WERI-Rb-1 (cell line): ENCODE data around the gene RBSN.

ENCODE experiments used
- DNase-seq: peaks from one replicate; pipeline ENCODE4 v3.0.0-alpha.2; 2020
- H3K27ac ChIP-seq: fragments of 250-450 bp; sonication (Bioruptor Pico); 2 replicates; pipeline ENCODE4 v1.5.1; 2020; ENCODE audit warnings: mild to moderate bottlenecking, moderate library complexity
- H3K27me3 ChIP-seq: fragments of 250-450 bp; sonication (Bioruptor Pico); 2 replicates; pipeline ENCODE4 v1.5.1; 2021; ENCODE audit warnings: mild to moderate bottlenecking, low read depth, moderate library complexity; ENCODE audit not compliant: insufficient read depth, severe bottlenecking
- H3K36me3 ChIP-seq: fragments of 250-450 bp; sonication (Bioruptor Pico); 2 replicates; pipeline ENCODE4 v1.5.1; 2020; ENCODE audit warnings: mild to moderate bottlenecking, moderate library complexity
- H3K4me3 ChIP-seq: 2 replicates; pipeline ENCODE4 v1.5.1; 2011; ENCODE audit warnings: low read depth, mild to moderate bottlenecking, control low read depth, low read length
- H3K9me3 ChIP-seq: fragments of 250-450 bp; sonication (Bioruptor Pico); 2 replicates; pipeline ENCODE4 v1.5.1; 2021; ENCODE audit warnings: mild to moderate bottlenecking, moderate library complexity; ENCODE audit not compliant: severe bottlenecking
- TF ChIP-seq, protein P1 (sequence below): IDR thresholded peaks from 2 replicates; pipeline ENCODE4 v1.5.1; 2011; ENCODE audit warnings: low read depth, mild to moderate bottlenecking, control low read depth, inconsistent platforms, low read length

Gene RBSN

DNA sequence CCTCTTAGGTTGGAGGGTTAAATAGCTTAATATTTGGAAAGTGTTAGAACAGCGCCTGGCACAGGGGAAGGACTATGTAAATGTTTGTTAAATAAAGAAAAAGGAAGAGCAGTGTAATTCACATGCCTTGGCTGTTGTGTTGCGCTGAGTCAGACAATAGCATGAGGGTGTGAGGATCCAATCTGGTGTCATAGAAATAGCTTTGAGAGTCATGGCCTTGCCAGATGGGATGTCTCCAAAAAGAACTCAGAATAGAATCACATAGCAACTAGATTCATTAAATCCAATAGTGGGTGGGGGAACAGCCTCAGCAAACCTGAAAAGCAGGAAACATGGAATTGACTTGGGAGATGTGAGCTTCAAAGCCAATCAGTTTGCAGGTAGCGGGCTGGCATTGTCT, 3.9 kb upstream of the RBSN start:
- no peaks in the 10 kb centered on the region for H3K36me3 ChIP-seq
- H3K27me3 ChIP-seq = no peaks in the 10 kb centered on the region
- H3K9me3 ChIP-seq = no peaks in the 10 kb centered on the region
- no peak for DNase-seq
- TF ChIP-seq, protein P1, sequence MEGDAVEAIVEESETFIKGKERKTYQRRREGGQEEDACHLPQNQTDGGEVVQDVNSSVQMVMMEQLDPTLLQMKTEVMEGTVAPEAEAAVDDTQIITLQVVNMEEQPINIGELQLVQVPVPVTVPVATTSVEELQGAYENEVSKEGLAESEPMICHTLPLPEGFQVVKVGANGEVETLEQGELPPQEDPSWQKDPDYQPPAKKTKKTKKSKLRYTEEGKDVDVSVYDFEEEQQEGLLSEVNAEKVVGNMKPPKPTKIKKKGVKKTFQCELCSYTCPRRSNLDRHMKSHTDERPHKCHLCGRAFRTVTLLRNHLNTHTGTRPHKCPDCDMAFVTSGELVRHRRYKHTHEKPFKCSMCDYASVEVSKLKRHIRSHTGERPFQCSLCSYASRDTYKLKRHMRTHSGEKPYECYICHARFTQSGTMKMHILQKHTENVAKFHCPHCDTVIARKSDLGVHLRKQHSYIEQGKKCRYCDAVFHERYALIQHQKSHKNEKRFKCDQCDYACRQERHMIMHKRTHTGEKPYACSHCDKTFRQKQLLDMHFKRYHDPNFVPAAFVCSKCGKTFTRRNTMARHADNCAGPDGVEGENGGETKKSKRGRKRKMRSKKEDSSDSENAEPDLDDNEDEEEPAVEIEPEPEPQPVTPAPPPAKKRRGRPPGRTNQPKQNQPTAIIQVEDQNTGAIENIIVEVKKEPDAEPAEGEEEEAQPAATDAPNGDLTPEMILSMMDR = no peak
- no peak overlapping the region for H3K27ac ChIP-seq
- H3K4me3 ChIP-seq = no peak overlapping the region

DNA sequence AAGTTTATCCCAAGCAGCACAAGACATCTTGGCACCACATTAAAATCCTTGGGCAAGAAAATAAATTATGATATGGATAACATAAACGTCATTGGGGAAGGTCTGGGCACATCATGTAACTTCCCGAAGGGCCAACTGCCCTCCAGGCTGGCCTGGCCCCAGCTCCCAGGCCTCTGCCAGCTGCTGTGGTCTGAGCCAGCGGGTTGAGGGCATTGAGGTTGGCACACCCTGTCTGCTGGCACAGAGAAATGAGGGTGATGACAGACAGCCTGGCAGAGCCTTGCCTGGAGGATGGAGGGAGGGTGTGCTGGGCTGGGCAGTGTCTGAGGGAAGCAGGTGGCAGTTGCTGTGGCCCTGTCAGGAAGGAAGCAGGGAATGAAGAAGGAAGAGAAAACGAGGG, 3.3 kb upstream of the RBSN start:
- no peak for DNase-seq
- Histone ChIP-seq H3K36me3 (no peaks in the 10 kb centered on the region), H3K27me3 (no peaks in the 10 kb centered on the region), H3K4me3 (no peak overlapping the region), H3K9me3 (no peaks in the 10 kb centered on the region), H3K27ac (no peak overlapping the region)
- TF ChIP-seq, protein P1 = no peak

DNA sequence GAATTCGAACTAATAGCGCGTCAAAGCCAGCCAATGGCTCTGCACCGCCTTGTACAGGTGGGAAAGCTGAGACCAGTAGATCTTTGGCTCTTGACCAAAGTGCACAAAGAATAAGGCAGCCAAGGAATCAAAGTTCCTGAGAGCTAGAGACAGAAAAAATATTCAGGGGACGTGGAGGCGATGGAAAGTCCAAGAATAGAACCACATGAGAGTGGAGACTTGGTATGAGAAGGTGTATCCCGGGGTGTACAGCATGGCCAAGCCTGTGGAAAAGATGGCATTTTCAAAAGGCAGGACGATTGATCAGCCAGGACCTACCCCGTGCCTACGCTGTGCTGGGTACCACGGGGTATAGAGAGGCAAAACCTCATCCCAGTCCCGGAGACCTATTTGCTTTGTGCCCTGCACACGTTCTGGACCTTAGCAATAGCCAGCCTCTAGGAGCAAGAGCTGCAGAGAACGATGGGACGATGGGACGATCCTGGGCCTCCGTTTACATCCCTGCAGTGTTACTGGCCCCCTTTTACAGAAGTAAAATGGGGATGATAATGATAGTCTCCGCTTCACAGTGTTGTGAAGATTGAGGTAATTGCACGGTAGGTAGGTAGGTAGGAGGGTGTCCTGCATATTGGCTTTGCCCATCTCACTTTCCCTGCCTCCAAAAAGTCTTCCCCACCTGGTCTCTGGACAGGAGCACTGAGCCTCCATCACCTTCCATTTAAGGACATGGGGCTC, 583 bp upstream of the RBSN start:
- Histone ChIP-seq H3K27ac (peak overlapping the region; percentile 71), H3K27me3 (no peaks in the 10 kb centered on the region), H3K36me3 (peaks cover 15% of the 10 kb centered on the region), H3K4me3 (peak overlapping the region; percentile 64), H3K9me3 (no peaks in the 10 kb centered on the region)
- DNase-seq = no peak
- TF ChIP-seq, protein P1 = no peak

DNA sequence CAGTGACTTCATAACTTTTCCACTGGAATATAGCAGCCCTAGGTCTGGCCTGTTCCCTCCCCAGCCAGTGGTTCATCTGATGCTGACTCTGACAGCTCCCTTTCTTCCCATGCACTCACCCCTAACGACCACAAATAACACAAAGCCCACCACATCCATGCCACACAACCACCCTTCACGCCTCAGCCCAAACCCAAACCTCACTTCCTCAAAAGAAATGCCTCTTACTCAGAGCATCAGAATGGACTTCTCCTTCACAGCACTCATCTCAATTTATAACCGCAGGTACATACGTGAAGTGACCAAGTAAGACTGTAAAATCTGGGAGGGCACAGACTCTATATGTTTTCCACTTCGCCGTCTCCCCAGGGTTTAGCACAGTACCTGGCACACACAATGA, 1.1 kb downstream of the RBSN start:
- H3K4me3 ChIP-seq = peak overlapping the region; percentile 64
- TF ChIP-seq, protein P1 = no peak
- H3K27ac ChIP-seq = no peak overlapping the region
- peaks cover 30% of the 10 kb centered on the region for H3K36me3 ChIP-seq
- DNase-seq = no peak
- no peaks in the 10 kb centered on the region for H3K27me3 ChIP-seq
- no peaks in the 10 kb centered on the region for H3K9me3 ChIP-seq

DNA sequence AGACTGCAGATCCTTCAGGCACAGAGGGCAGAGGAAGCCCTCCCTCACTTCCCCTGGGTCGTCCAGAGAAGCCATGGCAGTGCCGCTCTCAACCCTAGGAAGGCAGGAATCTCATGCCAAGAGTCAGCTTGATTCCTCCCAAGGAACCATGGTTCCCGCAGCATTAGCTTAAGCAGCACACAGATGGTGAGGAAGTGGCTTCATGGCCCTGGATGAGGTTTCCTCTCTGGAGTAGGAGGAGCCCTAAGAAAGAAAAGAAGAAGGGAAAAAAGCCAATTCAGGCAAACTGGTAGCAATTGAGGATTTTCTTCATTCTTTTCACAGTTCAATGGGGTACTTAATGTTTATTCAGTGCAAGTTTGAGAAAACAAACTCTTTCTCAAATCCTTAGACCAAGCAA, 2.9 kb downstream of the RBSN start:
- Histone ChIP-seq H3K27ac (no peak overlapping the region), H3K36me3 (peaks cover 34% of the 10 kb centered on the region), H3K9me3 (no peaks in the 10 kb centered on the region), H3K27me3 (no peaks in the 10 kb centered on the region), H3K4me3 (no peak overlapping the region)
- TF ChIP-seq, protein P1 = no peak
- DNase-seq = no peak

DNA sequence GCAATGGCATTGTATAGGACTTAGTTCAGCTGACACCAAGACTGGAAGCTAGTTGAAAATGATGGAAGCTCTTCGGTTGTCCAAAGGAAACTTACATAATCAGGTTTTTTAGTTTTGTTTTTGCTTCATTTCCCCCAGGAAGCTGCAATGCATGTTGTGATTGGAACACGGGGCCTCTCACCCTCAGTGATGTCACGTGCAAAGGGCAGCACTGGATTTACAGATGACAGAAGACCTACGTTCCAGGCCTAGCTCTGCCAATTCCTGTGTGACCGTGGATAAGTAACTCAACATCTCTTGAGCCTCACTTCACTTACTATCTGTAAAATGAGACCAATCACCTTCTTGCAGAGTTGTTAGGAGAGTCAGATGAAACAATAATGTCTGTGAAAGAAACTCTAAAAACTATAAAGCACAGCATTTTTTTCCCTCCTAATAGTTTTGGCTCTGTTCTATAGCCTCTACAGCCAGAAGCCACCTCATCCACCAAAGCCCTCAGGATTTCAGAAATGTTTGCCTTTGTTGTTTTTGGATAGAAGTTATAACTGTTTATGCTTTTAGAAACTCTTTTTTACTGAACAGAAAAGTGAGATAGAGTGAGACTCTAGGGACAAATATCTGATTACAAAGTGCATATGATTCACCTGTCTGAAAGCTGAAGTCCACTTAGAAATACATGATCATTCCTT, 4.6 kb downstream of the RBSN start:
- TF ChIP-seq, protein P1 = no peak
- Histone ChIP-seq H3K27me3 (no peaks in the 10 kb centered on the region), H3K9me3 (no peaks in the 10 kb centered on the region), H3K4me3 (no peak overlapping the region), H3K36me3 (peaks cover 42% of the 10 kb centered on the region), H3K27ac (no peak overlapping the region)
- no peak for DNase-seq
